IMR-90 (cell line): ENCODE results near the gene ASPN. TPM values are rescaled to one million over a fixed set of nuclear protein-coding genes. Genes with fewer than 3 reads are reported as not detected.

Source experiments
- ATAC-seq: fragments of 200-7000 bp; cut with Tn5 transposase; 2 replicates; pipeline ENCODE4 v1.9.1; 2020; ENCODE audit warnings: low read depth, mild to moderate bottlenecking, moderate library complexity
- BruUV-seq: library from RNA; stranded (reverse); fragments of 400-500 nt; replicated peaks from 2 replicates; lab custom pipeline; 2021; lab: Mats Ljungman, UMichigan
- CTCF ChIA-PET: fragments of 300-600 bp; formaldehyde crosslinking; extraction: SDS; loops from one replicate; lab custom pipeline; 2021; ENCODE audit warnings: antibody characterized with exemption; lab: Yijun Ruan, JAX
- POLR2A ChIA-PET: fragments of 300-600 bp; sonication (Branson Sonifier 250); formaldehyde crosslinking; loops from one replicate; lab custom pipeline; 2022; ENCODE audit warnings: antibody characterized with exemption; ENCODE audit not compliant: unreplicated experiment; lab: Charles Lee
- DNase-seq: peaks from one replicate; pipeline ENCODE4 v3.0.0; 2013
- H2AFZ ChIP-seq: replicated peaks from 2 replicates; pipeline ENCODE3; 2013; ENCODE audit warnings: low read length, mild to moderate bottlenecking; ENCODE audit not compliant: poor library complexity
- H2AK5ac ChIP-seq: 2 replicates; pipeline ENCODE4 v1.6.1; 2013; ENCODE audit warnings: low read depth, low read length, inconsistent platforms
- H2AK9ac ChIP-seq: replicated peaks from 2 replicates; pipeline ENCODE3; 2013; ENCODE audit warnings: mild to moderate bottlenecking, low read depth, low read length, moderate library complexity; ENCODE audit not compliant: poor library complexity
- H2BK120ac ChIP-seq: 2 replicates; pipeline ENCODE4 v1.6.1; 2013; ENCODE audit warnings: low read depth, low read length, inconsistent platforms
- H2BK15ac ChIP-seq: 3 replicates; pipeline ENCODE4 v1.6.1; 2013; ENCODE audit warnings: low read depth, low read length, inconsistent platforms
- H2BK20ac ChIP-seq: 2 replicates; pipeline ENCODE4 v1.6.1; 2013; ENCODE audit warnings: low read depth, mild to moderate bottlenecking, inconsistent platforms, low read length, moderate library complexity
- H2BK5ac ChIP-seq: 2 replicates; pipeline ENCODE4 v1.6.1; 2013; ENCODE audit warnings: mild to moderate bottlenecking, low read depth, low read length, inconsistent platforms; ENCODE audit not compliant: poor library complexity, severe bottlenecking
- H3K14ac ChIP-seq: replicated peaks from 2 replicates; pipeline ENCODE4 v1.6.1; 2013; ENCODE audit warnings: low read depth, low read length, inconsistent platforms
- H3K18ac ChIP-seq: 2 replicates; pipeline ENCODE4 v1.6.1; 2013; ENCODE audit warnings: low read depth, low read length, control low read depth
- H3K23ac ChIP-seq: 2 replicates; pipeline ENCODE4 v1.6.1; 2013; ENCODE audit warnings: low read depth, low read length, inconsistent platforms
- H3K27ac ChIP-seq: 2 replicates; pipeline ENCODE4 v1.5.1; 2013; ENCODE audit warnings: mild to moderate bottlenecking, control low read depth, low read length; ENCODE audit not compliant: insufficient read depth
- H3K27me3 ChIP-seq: 2 replicates; pipeline ENCODE4 v1.6.1; 2013; ENCODE audit warnings: low read length; ENCODE audit not compliant: control insufficient read depth, insufficient read depth
- H3K36me3 ChIP-seq: 2 replicates; pipeline ENCODE4 v1.6.1; 2013; ENCODE audit warnings: low read length, mixed read lengths; ENCODE audit not compliant: control insufficient read depth, insufficient read depth
- H3K4ac ChIP-seq: 2 replicates; pipeline ENCODE4 v1.6.1; 2013; ENCODE audit warnings: low read depth, low read length, inconsistent platforms
- H3K4me1 ChIP-seq: 2 replicates; pipeline ENCODE4 v1.6.1; 2013; ENCODE audit warnings: low read length, mixed read lengths; ENCODE audit not compliant: control insufficient read depth, insufficient read depth
- H3K4me2 ChIP-seq: 2 replicates; pipeline ENCODE4 v1.6.1; 2013; ENCODE audit warnings: low read depth, mild to moderate bottlenecking, control low read depth, low read length, moderate library complexity
- H3K4me3 ChIP-seq: 2 replicates; pipeline ENCODE4 v1.5.1; 2013; ENCODE audit warnings: low read depth, mild to moderate bottlenecking, control low read depth, low read length, moderate library complexity; ENCODE audit not compliant: insufficient read depth
- H3K56ac ChIP-seq: 2 replicates; pipeline ENCODE4 v1.6.1; 2013; ENCODE audit warnings: low read length, inconsistent platforms; ENCODE audit not compliant: insufficient read depth; ENCODE audit errors: extremely low read depth
- H3K79me1 ChIP-seq, 2 experiments: 2 replicates each; pipeline ENCODE4 v1.6.1; 2013; ENCODE audit warnings: low read length in 2 of 2, inconsistent platforms in 1 of 2, low read depth in 1 of 2
- H3K9ac ChIP-seq: 2 replicates; pipeline ENCODE4 v1.6.1; 2013; ENCODE audit warnings: low read depth, low read length, control low read depth
- H3K9me1 ChIP-seq: 2 replicates; pipeline ENCODE4 v1.6.1; 2013; ENCODE audit warnings: low read length, inconsistent platforms; ENCODE audit not compliant: insufficient read depth
- H3K9me3 ChIP-seq: 2 replicates; pipeline ENCODE4 v1.6.1; 2013; ENCODE audit warnings: low read length; ENCODE audit not compliant: control insufficient read depth, insufficient read depth
- H4K20me1 ChIP-seq: 2 replicates; pipeline ENCODE4 v1.6.1; 2013; ENCODE audit warnings: low read length, inconsistent platforms; ENCODE audit not compliant: insufficient read depth
- H4K5ac ChIP-seq: 2 replicates; pipeline ENCODE4 v1.6.1; 2013; ENCODE audit warnings: mild to moderate bottlenecking, low read depth, low read length, control low read depth
- H4K8ac ChIP-seq, 2 experiments: 2 replicates each; pipeline ENCODE4 v1.6.1; 2013; ENCODE audit warnings: low read depth in 2 of 2, low read length in 2 of 2, control low read depth in 1 of 2, inconsistent platforms in 1 of 2
- H4K91ac ChIP-seq: 2 replicates; pipeline ENCODE4 v1.6.1; 2013; ENCODE audit warnings: low read depth, low read length, inconsistent platforms; ENCODE audit not compliant: insufficient read depth
- BHLHE40 ChIP-seq: fragments of 150-350 bp; IDR thresholded peaks from 2 replicates; pipeline ENCODE4 v1.6.1; 2016; ENCODE audit warnings: mild to moderate bottlenecking, low read depth, low read length
- CEBPB ChIP-seq: IDR thresholded peaks from 2 replicates; pipeline ENCODE4 v1.6.1; 2012; ENCODE audit warnings: low read depth, low read length, improper control_type of control experiment
- CHD1 ChIP-seq: IDR thresholded peaks from 2 replicates; pipeline ENCODE4 v1.6.1; 2012; ENCODE audit warnings: low read depth, low read length, improper control_type of control experiment
- MAFK ChIP-seq: IDR thresholded peaks from 2 replicates; pipeline ENCODE4 v1.6.1; 2012; ENCODE audit warnings: low read depth, low read length, improper control_type of control experiment
- MXI1 ChIP-seq: IDR thresholded peaks from 2 replicates; pipeline ENCODE4 v1.6.1; 2012; ENCODE audit warnings: low read depth, mild to moderate bottlenecking, low read length, moderate library complexity, borderline replicate concordance
- NFE2L2 ChIP-seq: fragments of 150-350 bp; IDR thresholded peaks from 2 replicates; pipeline ENCODE4 v1.6.1; 2016; ENCODE audit warnings: low read depth, mild to moderate bottlenecking, low read length
- POLR2A ChIP-seq: IDR thresholded peaks from 2 replicates; pipeline ENCODE4 v1.6.1; 2012; ENCODE audit warnings: mild to moderate bottlenecking, low read depth, low read length
- RAD21 ChIP-seq: IDR thresholded peaks from 2 replicates; pipeline ENCODE4 v1.6.1; 2012; ENCODE audit warnings: low read length, improper control_type of control experiment
- RCOR1 ChIP-seq: IDR thresholded peaks from 2 replicates; pipeline ENCODE4 v1.6.1; 2012; ENCODE audit warnings: mild to moderate bottlenecking, low read length, improper control_type of control experiment; ENCODE audit not compliant: insufficient replicate concordance
- RFX5 ChIP-seq: IDR thresholded peaks from 2 replicates; pipeline ENCODE4 v1.8.0; 2012; ENCODE audit warnings: low read depth, mild to moderate bottlenecking, low read length, moderate library complexity
- SMC3 ChIP-seq: fragments of 150-350 bp; IDR thresholded peaks from 2 replicates; pipeline ENCODE4 v1.6.1; 2016; ENCODE audit warnings: low read depth, mild to moderate bottlenecking, antibody characterized with exemption, low read length, moderate library complexity
- WGBS, 2 experiments: methylation state at CpG; one replicate each; pipeline versions ENCODE4 v1.1.5 to v1.1.7; 2013; ENCODE audit warnings: missing lambda C conversion rate in 2 of 2; ENCODE audit not compliant: insufficient read length in 1 of 2; ENCODE audit errors: extremely low coverage in 2 of 2; 5-methylcytosine and 5-hydroxymethylcytosine counted together
- dilution Hi-C: fragments of 300-500 bp; cut with HindIII; formaldehyde crosslinking; loops from one replicate; pipeline ENCODE4 v1.14.3; 2018; ENCODE audit warnings: low sequenced_read_pairs; ENCODE audit not compliant: unreplicated experiment
- in situ Hi-C: fragments of 300-500 bp; cut with MboI; formaldehyde crosslinking; loops from 3 replicates; pipeline ENCODE4 v1.14.3; 2019; ENCODE audit warnings: low sequenced_read_pairs, inconsistent platforms, mixed read lengths
- intact Hi-C: fragments of 100-400 bp; cut with micrococcal nuclease; formaldehyde crosslinking; loops from 2 replicates; pipeline ENCODE4 v1.10.0; 2022
- polyA plus RNA-seq, 3 experiments: library from polyadenylated mRNA; depleted of rRNA; stranded (reverse); fragments of >200 nt; gene quantifications; 2 replicates each; pipeline ENCODE4 v1.2.3, GENCODE V29; 2012; ENCODE audit warnings: low replicate concordance in 1 of 3
- total RNA-seq: library from RNA; depleted of rRNA; stranded (reverse); fragments of >200 nt; gene quantifications from 2 replicates; pipeline ENCODE4 v1.2.3, GENCODE V29; 2012
- TF ChIP-seq, protein P1 (sequence below): conservative IDR thresholded peaks from 2 replicates; pipeline ENCODE4 v1.5.1; 2012; ENCODE audit warnings: mild to moderate bottlenecking, low read depth, low read length, improper control_type of control experiment
- TF ChIP-seq, protein P2 (sequence below): fragments of 150-350 bp; IDR thresholded peaks from 2 replicates; pipeline ENCODE4 v1.6.1; 2017; ENCODE audit warnings: mild to moderate bottlenecking, antibody characterized with exemption, low read length, low read depth

The ASPN gene
- total and polyA plus RNA-seq, 2 of the 4 experiments (the other 2 are of a cell fraction) = under 0.01 to 0.09 TPM

GRCh38 chr9:92486371-92486770 is 4.1 kb upstream of the ASPN start:
- no TSS peak for BruUV-seq
- no peaks in the 10 kb centered on the region for H3K9me3 ChIP-seq
- intact Hi-C loops (no loop called here), in situ Hi-C loops (no loop called here), dilution Hi-C loops (no loop called here)
- no peak for TF ChIP-seq RAD21
- no peak for TF ChIP-seq BHLHE40
- TF ChIP-seq SMC3 = no peak
- TF ChIP-seq, protein P1, sequence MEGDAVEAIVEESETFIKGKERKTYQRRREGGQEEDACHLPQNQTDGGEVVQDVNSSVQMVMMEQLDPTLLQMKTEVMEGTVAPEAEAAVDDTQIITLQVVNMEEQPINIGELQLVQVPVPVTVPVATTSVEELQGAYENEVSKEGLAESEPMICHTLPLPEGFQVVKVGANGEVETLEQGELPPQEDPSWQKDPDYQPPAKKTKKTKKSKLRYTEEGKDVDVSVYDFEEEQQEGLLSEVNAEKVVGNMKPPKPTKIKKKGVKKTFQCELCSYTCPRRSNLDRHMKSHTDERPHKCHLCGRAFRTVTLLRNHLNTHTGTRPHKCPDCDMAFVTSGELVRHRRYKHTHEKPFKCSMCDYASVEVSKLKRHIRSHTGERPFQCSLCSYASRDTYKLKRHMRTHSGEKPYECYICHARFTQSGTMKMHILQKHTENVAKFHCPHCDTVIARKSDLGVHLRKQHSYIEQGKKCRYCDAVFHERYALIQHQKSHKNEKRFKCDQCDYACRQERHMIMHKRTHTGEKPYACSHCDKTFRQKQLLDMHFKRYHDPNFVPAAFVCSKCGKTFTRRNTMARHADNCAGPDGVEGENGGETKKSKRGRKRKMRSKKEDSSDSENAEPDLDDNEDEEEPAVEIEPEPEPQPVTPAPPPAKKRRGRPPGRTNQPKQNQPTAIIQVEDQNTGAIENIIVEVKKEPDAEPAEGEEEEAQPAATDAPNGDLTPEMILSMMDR = no peak
- TF ChIP-seq CHD1 = no peak
- TF ChIP-seq CEBPB = no peak
- no peak for TF ChIP-seq POLR2A
- TF ChIP-seq NFE2L2 = no peak
- TF ChIP-seq MAFK = no peak
- no peak for TF ChIP-seq MXI1
- TF ChIP-seq, protein P2, sequence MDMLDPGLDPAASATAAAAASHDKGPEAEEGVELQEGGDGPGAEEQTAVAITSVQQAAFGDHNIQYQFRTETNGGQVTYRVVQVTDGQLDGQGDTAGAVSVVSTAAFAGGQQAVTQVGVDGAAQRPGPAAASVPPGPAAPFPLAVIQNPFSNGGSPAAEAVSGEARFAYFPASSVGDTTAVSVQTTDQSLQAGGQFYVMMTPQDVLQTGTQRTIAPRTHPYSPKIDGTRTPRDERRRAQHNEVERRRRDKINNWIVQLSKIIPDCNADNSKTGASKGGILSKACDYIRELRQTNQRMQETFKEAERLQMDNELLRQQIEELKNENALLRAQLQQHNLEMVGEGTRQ = no peak
- no peak for TF ChIP-seq RFX5
- TF ChIP-seq RCOR1 = no peak
- no peak overlapping the region for H3K4me2 ChIP-seq
- POLR2A ChIA-PET = no interaction called here
- H3K9ac ChIP-seq = no peak overlapping the region
- no peak overlapping the region for H3K4ac ChIP-seq
- H3K14ac ChIP-seq = no peak overlapping the region
- H3K36me3 ChIP-seq = no peaks in the 10 kb centered on the region
- H3K27ac ChIP-seq = no peak overlapping the region
- no peak overlapping the region for H4K8ac ChIP-seq
- H4K5ac ChIP-seq = no peak overlapping the region
- H2BK15ac ChIP-seq = peak overlapping the region; percentile 46; the same call in 1 of the 3 replicates
- DNase-seq = no peak
- H2BK20ac ChIP-seq = 0 out of 2 replicates have a peak overlapping the region, but pooled peaks have one; percentile 1
- no CpG with 5 or more reads among the region's 3 CpGs for WGBS, 2 experiments
- CTCF ChIA-PET = no interaction called here
- no peak overlapping the region for H3K56ac ChIP-seq
- peaks cover 11% of the 10 kb centered on the region for H3K9me1 ChIP-seq
- no peak overlapping the region for H2BK120ac ChIP-seq
- no peak for ATAC-seq
- H2AK9ac ChIP-seq = no peak overlapping the region
- H4K20me1 ChIP-seq = no peaks in the 10 kb centered on the region
- no peak overlapping the region for H3K4me3 ChIP-seq
- H2AFZ ChIP-seq = no peak overlapping the region
- no peak overlapping the region for H2AK5ac ChIP-seq
- no peaks in the 10 kb centered on the region for H3K27me3 ChIP-seq
- H2BK5ac ChIP-seq = no peak overlapping the region
- no peak overlapping the region for H3K23ac ChIP-seq
- peaks cover 0 to 2% of the 10 kb centered on the region in 2 experiments; a peak in 1 of 4 replicates for H3K79me1 ChIP-seq
- H3K18ac ChIP-seq = no peak overlapping the region
- H3K4me1 ChIP-seq = peaks cover 14% of the 10 kb centered on the region
- H4K91ac ChIP-seq = no peak overlapping the region
